ENCODE measurements around the gene KATNB1.
"Not testable (repeated sequence)": the region's sequence is repeated elsewhere in the genome, so short reads cannot be mapped to it uniquely, and the experiment has no call there.

Gene KATNB1

GRCh38 chr16:57701759-57702371 is 33.7 kb upstream of the KATNB1 start:
- no peak for DNase-seq

DNA sequence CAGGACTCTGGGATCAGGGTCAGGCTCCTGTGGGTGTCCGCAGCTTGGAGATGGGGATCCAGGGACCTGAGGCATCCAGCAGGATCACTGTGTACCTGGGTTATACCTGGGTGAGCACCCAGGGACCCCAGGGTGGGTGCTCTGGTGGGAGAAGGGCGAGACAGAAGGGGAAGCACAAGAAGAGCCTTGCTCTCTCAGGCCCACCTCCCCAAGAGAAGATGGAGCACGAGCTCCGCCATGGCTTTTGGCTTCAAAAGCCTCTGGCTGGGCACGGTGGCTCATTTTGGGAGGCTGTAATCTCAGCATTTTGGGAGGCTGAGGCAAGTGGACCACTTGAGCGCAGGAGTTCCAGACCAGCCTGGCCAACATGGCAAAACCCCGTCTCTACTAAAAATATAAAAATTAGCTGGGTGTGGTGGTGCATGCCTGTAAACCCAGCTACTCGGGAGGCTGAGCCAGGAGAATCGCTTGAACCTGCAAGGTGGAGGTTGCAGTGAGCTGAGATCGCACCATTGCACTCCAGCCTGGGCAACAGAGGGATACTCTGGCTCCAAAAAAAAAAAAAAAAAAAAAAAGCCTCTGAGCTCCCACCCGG is 32.1 kb upstream of the KATNB1 start:
- no peak for DNase-seq

- DNase-seq = no peak
Measured at GRCh38 chr16:57704011-57704904, 31.3 kb upstream of the KATNB1 start.

DNA sequence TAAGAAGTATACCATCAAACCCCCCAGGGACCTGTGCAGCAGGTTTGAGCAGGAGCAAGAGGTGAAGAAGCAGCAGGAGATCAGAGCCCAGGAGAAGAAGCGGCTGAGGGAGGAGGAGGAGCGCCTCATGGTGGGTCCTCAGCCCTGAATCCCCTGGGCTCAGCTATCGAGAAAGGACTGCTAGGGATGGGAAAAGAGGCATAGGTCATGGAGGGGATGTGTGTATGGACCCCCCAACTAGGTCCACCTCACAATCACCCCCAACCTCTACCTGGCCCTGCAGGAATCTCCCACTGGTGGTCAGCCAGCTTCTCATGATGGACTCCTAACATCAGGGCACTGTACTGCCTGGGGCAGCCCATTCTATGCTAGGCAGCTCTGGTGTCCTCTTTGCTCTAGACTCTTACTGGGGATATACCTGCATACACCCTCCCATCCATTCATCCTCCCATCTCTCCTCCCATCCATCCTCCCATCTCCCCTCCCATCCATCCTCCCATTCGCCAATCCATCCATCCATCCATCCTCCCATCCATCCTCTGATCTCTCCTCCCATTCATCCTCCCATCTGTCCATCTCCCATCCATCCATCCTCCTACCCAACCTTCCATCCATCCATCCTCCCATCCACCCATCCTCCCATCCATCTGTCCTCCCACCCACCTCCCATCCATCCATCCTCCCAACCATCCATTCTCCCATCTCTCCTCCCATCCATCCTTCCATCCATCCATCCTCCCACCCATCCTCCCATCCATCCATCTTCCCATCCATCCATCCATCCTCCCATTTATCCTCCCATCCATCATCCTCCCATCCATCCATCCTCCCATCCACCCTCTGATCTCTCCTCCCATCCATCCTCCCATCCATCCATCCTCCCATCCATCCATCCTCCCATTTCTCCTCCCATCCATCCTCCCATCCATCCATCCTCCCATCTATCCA is 30.4 kb upstream of the KATNB1 start:
- no peak for DNase-seq

GRCh38 chr16:57706717-57707116 is 28.9 kb upstream of the KATNB1 start:
- DNase-seq = no peak

GRCh38 chr16:57707331-57707730 is 28.2 kb upstream of the KATNB1 start:
- DNase-seq = no peak

GRCh38 chr16:57708168-57708567 is 27.4 kb upstream of the KATNB1 start:
- no peak for DNase-seq

DNA sequence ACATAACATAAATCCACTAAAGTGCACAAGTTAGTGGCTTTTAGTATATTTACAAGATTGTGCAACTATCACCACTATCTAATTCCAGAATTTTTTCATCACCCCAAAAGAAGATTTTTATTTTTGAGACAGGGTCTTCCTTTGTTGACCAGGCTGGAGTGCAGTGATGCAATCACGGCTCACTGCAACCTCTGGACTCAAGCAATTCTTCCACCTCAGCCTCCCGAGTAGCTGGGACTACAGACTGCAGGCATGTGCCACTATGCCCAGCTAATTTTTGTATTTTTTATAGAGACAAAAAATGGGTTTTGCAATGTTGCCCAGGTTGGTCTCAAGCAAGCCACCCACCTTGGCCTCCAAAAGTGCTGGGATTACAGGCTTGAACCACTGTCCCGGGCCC is 25.9 kb upstream of the KATNB1 start:
- DNase-seq = no peak

- no peak for DNase-seq
Measured at GRCh38 chr16:57711346-57711745, 24.2 kb upstream of the KATNB1 start.

GRCh38 chr16:57711993-57712392 is 23.6 kb upstream of the KATNB1 start:
- no peak for DNase-seq

DNA sequence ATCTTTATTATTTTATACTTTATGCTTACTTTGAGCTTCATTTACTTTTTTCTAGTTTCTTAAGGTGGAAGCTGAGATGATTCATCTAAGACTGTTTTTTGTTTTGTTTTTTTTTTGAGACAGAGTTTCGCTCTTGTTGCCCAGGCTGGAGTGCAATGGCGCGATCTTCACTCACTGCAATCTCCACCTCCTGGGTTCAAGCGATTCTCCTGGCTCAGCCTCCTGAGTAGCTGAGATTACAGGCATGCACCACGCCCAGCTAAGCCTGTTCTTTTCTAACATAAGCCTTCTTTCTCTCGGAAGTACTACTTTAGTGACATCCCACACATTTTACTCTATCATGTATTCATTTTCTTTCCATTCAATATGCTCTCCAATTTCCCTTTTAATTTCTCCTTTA is 23.0 kb upstream of the KATNB1 start:
- DNase-seq = not testable (repeated sequence)

GRCh38 chr16:57713596-57713995 is 22.0 kb upstream of the KATNB1 start:
- DNase-seq = no peak

- no peak for DNase-seq
Measured at GRCh38 chr16:57714047-57714446, 21.5 kb upstream of the KATNB1 start.

DNA sequence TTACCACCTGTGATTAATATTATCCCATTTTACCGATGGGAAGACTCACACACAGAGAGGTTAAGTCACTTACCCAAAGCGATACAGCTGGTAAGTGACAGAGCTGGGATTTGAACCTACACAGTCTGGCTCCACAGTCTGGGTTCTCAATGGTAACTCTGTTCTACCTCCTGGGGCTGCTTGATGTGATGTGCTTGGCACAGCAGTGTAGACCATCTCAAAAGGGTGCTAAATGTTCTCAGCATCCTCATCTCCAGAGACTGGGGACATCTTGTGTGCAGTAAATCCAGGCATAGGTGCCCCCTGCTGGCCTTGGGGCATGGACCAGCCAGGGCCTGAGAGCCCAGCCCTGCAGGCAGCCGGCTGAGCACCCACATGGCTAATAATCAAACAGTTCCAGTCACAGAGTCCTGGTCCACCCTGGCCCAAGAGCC is 15.4 kb upstream of the KATNB1 start:
- peak; percentile 14 for DNase-seq

DNA sequence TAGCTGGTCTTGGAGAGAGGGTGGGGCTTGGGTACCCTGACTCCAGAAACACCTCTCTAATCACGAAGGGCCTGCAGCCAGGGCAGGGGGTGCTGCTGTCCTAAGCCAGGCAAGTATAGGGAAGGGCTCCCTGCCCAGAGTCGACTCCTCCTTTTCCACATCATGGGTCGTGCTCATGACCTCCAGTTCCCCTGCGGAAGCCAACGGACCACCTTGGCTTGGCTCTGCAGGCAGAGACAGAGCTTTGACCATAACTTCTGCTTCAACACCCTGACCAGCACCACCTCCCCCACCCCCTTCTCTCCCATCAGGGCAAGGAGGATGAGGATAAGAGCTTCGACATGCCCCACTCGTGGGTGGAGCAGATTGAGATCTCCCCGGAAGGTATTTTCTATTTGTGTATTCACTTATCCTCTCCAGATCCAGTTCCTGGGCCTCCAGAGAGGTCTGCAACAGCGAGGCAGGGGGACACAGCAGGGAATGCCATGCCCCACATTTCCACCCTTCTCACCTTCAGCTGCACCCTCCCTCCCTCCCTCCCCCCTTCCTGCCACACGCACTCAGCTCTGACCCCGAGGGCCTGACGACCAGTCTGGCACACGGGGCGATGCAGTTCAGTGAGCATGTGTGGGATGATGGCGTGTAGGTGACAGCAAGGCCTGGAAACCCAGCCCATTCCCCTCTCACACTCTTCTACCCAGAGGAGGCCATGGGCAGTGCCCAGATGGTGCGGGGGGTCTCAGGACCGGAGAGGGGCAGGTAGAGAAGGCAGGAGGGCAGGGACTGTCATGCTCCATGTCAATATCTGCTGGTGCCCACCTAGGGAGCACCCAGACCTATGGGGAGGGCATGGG is 14.0 kb upstream of the KATNB1 start:
- DNase-seq = no peak

DNA sequence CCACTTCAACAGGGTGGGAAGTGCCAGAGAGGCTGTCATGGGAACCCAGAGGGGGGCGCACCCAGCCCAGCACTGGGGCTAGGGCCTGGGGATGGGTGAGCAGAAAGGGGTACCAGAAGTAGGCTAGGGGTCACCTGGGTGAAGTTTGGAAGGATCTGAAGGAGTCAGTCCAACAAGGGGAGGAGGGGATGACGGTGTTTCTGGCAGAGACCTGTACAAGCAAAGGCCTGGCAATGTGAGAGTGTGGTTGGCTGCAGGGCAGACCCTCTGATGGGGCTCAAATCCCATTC is 13.4 kb upstream of the KATNB1 start:
- DNase-seq = no peak

DNA sequence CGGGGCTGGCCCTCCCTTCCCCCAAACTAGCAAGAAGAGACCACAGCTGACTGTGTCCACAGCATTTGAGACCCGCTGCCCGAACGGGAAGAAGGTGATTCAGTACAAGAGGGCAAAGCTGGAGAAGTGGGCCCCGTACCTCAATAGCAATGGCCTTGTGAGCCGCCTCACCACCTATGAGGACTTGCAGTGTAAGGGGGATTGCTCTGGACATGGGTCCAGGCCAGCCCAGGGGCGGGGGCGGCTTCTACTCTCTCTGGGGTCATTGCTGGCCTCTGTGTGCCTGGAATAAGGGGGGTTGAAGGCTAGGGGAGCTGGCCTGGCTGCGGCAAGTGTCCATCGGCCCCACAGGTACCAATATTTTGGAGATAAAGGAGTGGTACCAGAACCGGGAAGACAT is 12.9 kb upstream of the KATNB1 start:
- DNase-seq = no peak

DNA sequence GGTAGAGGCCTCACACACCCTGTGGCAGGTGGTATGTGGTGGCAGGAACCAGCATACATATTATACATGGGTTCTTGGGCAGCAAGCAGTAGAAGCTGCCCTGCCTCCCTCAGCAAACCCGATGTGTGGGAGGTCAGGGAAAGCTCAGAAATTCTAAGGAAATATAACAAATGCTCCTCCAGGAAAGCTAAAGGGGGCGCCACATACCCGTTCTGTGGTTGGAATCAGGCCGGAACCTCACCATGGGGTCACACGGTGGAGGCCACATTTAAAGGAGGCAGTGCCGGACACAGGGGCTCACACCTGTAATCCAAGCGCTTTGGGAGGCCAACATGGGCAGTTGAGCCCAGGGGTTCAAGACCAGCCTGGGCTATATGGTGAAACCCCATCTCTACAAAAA is 12.4 kb upstream of the KATNB1 start:
- no peak for DNase-seq

DNA sequence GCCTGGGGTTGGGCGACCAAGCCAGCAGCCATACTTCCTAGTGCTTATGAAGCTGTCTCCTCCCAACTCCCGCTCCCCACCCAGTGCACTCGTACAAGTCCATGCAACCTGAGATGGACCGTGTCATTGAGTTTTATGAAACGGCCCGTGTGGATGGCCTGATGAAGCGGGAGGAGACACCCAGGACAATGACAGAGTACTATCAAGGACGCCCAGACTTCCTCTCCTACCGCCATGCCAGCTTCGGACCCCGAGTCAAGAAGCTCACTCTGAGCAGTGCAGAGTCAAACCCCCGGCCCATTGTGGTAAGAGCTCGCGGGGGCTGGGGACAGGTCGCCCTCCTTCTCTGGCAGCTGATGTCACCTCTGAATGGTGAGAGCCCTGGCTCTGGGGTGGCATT is 11.0 kb upstream of the KATNB1 start:
- no peak for DNase-seq

DNA sequence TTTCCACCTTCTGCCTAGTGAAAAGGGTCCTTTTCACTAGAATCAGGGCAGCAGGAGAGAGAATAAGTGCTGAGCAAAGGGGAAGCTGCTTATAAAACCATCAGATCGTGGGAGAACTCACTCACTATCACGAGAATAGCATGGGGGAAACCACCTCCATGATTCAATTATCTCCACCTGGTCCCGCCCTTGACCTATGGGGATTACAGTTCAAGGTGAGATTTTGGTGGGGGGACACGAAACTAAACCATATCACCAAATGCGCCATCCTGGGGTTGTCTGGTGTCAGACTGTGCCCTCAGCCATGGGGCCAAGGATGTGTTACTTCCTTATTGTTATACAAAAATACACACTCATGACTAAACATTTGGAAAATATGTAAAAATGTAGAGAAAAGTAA is 10.4 kb upstream of the KATNB1 start:
- no peak for DNase-seq

GRCh38 chr16:57725554-57725953 is 10.0 kb upstream of the KATNB1 start:
- DNase-seq = no peak

DNA sequence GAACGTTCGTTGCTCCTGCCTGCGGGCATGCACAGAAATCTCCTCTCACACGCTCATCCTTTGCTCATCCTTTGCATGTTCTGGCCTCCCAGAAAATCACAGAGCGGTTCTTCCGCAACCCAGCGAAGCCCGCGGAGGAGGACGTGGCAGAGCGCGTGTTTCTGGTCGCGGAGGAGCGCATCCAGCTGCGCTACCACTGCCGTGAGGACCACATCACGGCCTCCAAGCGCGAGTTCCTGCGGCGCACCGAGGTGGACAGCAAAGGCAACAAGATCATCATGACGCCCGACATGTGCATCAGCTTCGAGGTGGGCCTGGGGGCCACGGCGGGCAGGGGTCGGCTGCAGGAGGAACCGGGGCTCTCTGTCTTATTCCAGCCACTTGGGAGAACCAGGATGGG is 9.6 kb upstream of the KATNB1 start:
- DNase-seq = no peak
